Body of pancreas (tissue), 4 donors: Measurements from ENCODE around the gene DCP2. TPM values are rescaled to one million over a fixed set of nuclear protein-coding genes. Genes with fewer than 3 reads are reported as not detected.

Source experiments
- ATAC-seq: fragments of 150-250 bp; one replicate; pipeline ENCODE4 v1.9.1; 2016
- DNase-seq, 4 donors: peaks; one replicate each; pipeline ENCODE4 v3.0.0-alpha.2; 2019
- H3K27ac ChIP-seq, 4 donors: fragments of 200-600 bp; sonication (generic); 1 replicate in 3 of 4; 2 replicates in 1 of 4; pipeline versions ENCODE4 v1.5.1 to v1.6.1; 2016 to 2019; ENCODE audit warnings: mild to moderate bottlenecking in 1 of 4, mixed read lengths in 1 of 4, moderate library complexity in 1 of 4
- H3K27me3 ChIP-seq, 2 donors: fragments of 200-600 bp; sonication (generic); one replicate each; pipeline ENCODE4 v1.6.0; 2016; ENCODE audit warnings: mild to moderate bottlenecking in 1 of 2
- H3K36me3 ChIP-seq, 2 donors: fragments of 200-600 bp; sonication (generic); replicated peaks in 1 of 2; 2 replicates each; pipeline ENCODE4 v1.5.1; 2016; ENCODE audit warnings: low read depth in 2 of 2; ENCODE audit not compliant: insufficient read depth in 1 of 2
- H3K4me1 ChIP-seq: fragments of 200-600 bp; sonication (generic); one replicate; pipeline ENCODE4 v1.6.0; 2016
- H3K4me3 ChIP-seq, 2 donors: fragments of 200-600 bp; sonication (generic); 1 replicate in 1 of 2; 2 replicates in 1 of 2; pipeline ENCODE4 v1.5.1; 2016 to 2019
- H3K9me3 ChIP-seq, 3 donors: fragments of 200-600 bp; sonication (generic); 1 replicate in 2 of 3; 2 replicates in 1 of 3; pipeline ENCODE4 v1.5.1; 2016
- CTCF ChIP-seq, 7 experiments: fragments of 450-650 bp in 4 of 7; fragments of 200-600 bp in 3 of 7; sonication (generic) in 3 of 7; IDR thresholded peaks; one replicate each; pipeline ENCODE4 v1.5.1; 2016 to 2019; ENCODE audit warnings: antibody characterized with exemption in 7 of 7
- POLR2A ChIP-seq, 3 donors: fragments of 450-650 bp; IDR thresholded peaks; one replicate each; pipeline ENCODE4 v1.6.1; 2016; ENCODE audit warnings: antibody characterized with exemption in 3 of 3, mild to moderate bottlenecking in 2 of 3
- WGBS, 2 donors: methylation state at CpG; one replicate each; pipeline ENCODE4 v1.1.5; 2017; 5-methylcytosine and 5-hydroxymethylcytosine counted together
- intact Hi-C: fragments of 100-400 bp; cut with DNase I; formaldehyde crosslinking; loops from one replicate; pipeline ENCODE4 v1.15.1; 2023
- total RNA-seq, 2 donors: library from RNA; depleted of rRNA; stranded (reverse); fragments of >200 nt; gene quantifications; one replicate each; pipeline ENCODE4 v1.1.0, GENCODE V29; 2016

The DCP2 gene
- total RNA-seq, 2 donors from 2014 or later: 11.2 to 12.5 TPM

GRCh38 chr5:113056988-113057387 is 80.4 kb downstream of the DCP2 start:
- no peaks in the 10 kb centered on the region for H3K4me1 ChIP-seq
- no peak for DNase-seq
- no peaks in the 10 kb centered on the region for H3K27me3 ChIP-seq
- H3K9me3 ChIP-seq: no peaks in the 10 kb centered on the region
- no peaks in the 10 kb centered on the region for H3K36me3 ChIP-seq
- TF ChIP-seq POLR2A (IDR thresholded peaks at IDR 0.05) (no peak), CTCF (IDR thresholded peaks at IDR 0.05) (no peak)
- no peak overlapping the region for H3K27ac ChIP-seq
- 68% methylated on average over 5 of the region's 5 CpGs for WGBS, 2 donors
- H3K4me3 ChIP-seq: no peak overlapping the region
- intact Hi-C loops: no loop called here
- no peak for ATAC-seq

- ATAC-seq (no peak), DNase-seq (no peak)
- H3K36me3 ChIP-seq: no peaks in the 10 kb centered on the region
- no peaks in the 10 kb centered on the region for H3K27me3 ChIP-seq
- no peaks in the 10 kb centered on the region for H3K9me3 ChIP-seq
- WGBS, 2 donors: 77 to 84% methylated on average over 11 to 14 of the region's 14 CpGs
- H3K27ac ChIP-seq: no peak overlapping the region
- intact Hi-C loops: no loop called here
- no peak overlapping the region for H3K4me3 ChIP-seq
- TF ChIP-seq CTCF (IDR thresholded peaks at IDR 0.05) (no peak), POLR2A (IDR thresholded peaks at IDR 0.05) (no peak)
- no peaks in the 10 kb centered on the region for H3K4me1 ChIP-seq
Observed at GRCh38 chr5:113057557-113057984, 81.0 kb downstream of the DCP2 start.

- no peak for ATAC-seq
- Histone ChIP-seq H3K27me3 (no peaks in the 10 kb centered on the region), H3K9me3 (no peaks in the 10 kb centered on the region), H3K4me1 (no peaks in the 10 kb centered on the region), H3K4me3 (no peak overlapping the region), H3K27ac (no peak overlapping the region), H3K36me3 (no peaks in the 10 kb centered on the region)
- WGBS, 2 donors: 40 to 77% methylated on average over 1 to 5 of the region's 5 CpGs
- intact Hi-C loops: no loop called here
- no peak for DNase-seq
- TF ChIP-seq POLR2A (IDR thresholded peaks at IDR 0.05) (no peak), CTCF (IDR thresholded peaks at IDR 0.05) (no peak)
Observed at GRCh38 chr5:113058269-113058668, 81.7 kb downstream of the DCP2 start.

- no peak overlapping the region for H3K27ac ChIP-seq
- no peaks in the 10 kb centered on the region for H3K9me3 ChIP-seq
- no peaks in the 10 kb centered on the region for H3K4me1 ChIP-seq
- intact Hi-C loops: no loop called here
- ATAC-seq: no peak
- no peak for DNase-seq
- no peaks in the 10 kb centered on the region for H3K36me3 ChIP-seq
- 57 to 73% methylated on average over 6 of the region's 6 CpGs for WGBS, 2 donors
- no peaks in the 10 kb centered on the region for H3K27me3 ChIP-seq
- TF ChIP-seq CTCF (IDR thresholded peaks at IDR 0.05) (no peak), POLR2A (IDR thresholded peaks at IDR 0.05) (no peak)
- no peak overlapping the region for H3K4me3 ChIP-seq
Observed at GRCh38 chr5:113058706-113059226, 82.2 kb downstream of the DCP2 start.
